ENCODE data around the gene TBL1X.

DNA sequence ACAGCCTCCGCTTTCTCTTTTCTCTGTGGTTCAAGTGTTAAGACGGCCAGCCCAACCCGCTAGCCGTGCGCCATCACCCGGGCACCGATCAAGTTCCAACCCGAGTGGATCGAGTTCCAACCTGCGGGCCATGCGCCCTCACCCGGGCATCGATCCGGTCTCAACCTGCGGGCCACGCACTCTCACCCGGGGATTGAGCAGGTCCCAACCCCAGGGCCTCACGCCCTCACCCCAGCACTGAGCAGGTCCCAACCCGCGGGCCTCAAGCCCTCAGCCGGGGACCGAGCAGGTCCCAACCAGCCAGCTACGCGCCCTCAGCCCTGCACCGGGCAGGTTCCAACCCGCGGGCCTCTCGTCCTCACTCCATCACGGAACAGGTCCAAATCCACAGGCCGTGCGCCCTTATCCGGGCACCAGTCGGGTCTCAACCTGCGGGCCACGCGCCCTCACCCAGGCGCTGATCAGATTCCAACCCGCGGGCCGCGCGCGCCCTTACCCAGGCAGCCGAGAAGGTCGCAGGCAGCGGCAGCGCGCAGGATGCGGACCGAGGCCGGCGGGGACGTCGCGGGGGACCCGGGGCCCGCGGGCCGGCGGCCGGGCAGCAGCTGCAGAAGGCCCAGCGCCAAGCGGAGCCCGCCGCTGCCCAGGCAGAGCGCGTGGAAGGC lies 300.3 kb downstream of the TBL1X start:
- TF ChIP-seq POLR2AphosphoS5 (IDR thresholded peaks at IDR 0.05; ENCODE audit: low read depth, low read length): no peak
- TF ChIP-seq, protein P1, sequence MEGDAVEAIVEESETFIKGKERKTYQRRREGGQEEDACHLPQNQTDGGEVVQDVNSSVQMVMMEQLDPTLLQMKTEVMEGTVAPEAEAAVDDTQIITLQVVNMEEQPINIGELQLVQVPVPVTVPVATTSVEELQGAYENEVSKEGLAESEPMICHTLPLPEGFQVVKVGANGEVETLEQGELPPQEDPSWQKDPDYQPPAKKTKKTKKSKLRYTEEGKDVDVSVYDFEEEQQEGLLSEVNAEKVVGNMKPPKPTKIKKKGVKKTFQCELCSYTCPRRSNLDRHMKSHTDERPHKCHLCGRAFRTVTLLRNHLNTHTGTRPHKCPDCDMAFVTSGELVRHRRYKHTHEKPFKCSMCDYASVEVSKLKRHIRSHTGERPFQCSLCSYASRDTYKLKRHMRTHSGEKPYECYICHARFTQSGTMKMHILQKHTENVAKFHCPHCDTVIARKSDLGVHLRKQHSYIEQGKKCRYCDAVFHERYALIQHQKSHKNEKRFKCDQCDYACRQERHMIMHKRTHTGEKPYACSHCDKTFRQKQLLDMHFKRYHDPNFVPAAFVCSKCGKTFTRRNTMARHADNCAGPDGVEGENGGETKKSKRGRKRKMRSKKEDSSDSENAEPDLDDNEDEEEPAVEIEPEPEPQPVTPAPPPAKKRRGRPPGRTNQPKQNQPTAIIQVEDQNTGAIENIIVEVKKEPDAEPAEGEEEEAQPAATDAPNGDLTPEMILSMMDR (IDR thresholded peaks at IDR 0.05): no peak
- TF ChIP-seq, protein P2, sequence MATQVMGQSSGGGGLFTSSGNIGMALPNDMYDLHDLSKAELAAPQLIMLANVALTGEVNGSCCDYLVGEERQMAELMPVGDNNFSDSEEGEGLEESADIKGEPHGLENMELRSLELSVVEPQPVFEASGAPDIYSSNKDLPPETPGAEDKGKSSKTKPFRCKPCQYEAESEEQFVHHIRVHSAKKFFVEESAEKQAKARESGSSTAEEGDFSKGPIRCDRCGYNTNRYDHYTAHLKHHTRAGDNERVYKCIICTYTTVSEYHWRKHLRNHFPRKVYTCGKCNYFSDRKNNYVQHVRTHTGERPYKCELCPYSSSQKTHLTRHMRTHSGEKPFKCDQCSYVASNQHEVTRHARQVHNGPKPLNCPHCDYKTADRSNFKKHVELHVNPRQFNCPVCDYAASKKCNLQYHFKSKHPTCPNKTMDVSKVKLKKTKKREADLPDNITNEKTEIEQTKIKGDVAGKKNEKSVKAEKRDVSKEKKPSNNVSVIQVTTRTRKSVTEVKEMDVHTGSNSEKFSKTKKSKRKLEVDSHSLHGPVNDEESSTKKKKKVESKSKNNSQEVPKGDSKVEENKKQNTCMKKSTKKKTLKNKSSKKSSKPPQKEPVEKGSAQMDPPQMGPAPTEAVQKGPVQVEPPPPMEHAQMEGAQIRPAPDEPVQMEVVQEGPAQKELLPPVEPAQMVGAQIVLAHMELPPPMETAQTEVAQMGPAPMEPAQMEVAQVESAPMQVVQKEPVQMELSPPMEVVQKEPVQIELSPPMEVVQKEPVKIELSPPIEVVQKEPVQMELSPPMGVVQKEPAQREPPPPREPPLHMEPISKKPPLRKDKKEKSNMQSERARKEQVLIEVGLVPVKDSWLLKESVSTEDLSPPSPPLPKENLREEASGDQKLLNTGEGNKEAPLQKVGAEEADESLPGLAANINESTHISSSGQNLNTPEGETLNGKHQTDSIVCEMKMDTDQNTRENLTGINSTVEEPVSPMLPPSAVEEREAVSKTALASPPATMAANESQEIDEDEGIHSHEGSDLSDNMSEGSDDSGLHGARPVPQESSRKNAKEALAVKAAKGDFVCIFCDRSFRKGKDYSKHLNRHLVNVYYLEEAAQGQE (IDR thresholded peaks at IDR 0.05; ENCODE audit: insufficient read depth in 1 of 2, low read depth in 2 of 2, low read length in 1 of 2): no peak
